T47D (cell line): ENCODE data around the gene SMCO4.

Source experiments
- DNase-seq, 2 experiments: peaks; one replicate each; pipeline versions ENCODE4 v3.0.0 to v3.0.0-alpha.2; 2011 to 2012; ENCODE audit warnings: low read depth in 1 of 2, low spot score in 1 of 2
- JUND ChIP-seq: IDR thresholded peaks from 2 replicates; pipeline ENCODE4 v1.6.1; 2012; ENCODE audit warnings: low read depth
- in situ Hi-C: cut with HindIII; loops from 2 replicates; pipeline ENCODE4 v1.10.0; 2016; ENCODE audit warnings: low sequenced_read_pairs, low pct_unique_long_range_greater_than_20kb

The SMCO4 gene

DNA sequence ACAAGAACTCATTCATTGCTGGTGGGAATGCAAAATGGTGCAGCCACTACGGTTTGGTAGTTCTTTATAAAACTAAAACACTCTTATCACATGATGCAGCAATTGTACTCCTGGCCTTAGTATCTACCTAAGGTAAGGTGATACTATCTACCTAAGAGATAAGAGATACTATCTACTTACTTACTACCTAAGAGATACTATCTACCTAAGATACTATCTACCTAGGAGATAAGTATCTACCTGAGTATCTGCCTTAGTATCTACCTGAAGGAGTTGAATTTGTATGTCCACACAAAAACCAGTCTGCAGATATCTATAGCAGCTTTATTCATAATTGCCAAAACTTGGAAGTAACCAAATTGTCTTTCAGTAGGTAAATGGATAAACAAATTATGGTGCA is 29.0 kb upstream of the SMCO4 start:
- no peak for DNase-seq
- TF ChIP-seq JUND, result 0 out of 2 replicates have a peak, but pooled peaks have one; percentile 12
- in situ Hi-C loops, result no loop called here

DNA sequence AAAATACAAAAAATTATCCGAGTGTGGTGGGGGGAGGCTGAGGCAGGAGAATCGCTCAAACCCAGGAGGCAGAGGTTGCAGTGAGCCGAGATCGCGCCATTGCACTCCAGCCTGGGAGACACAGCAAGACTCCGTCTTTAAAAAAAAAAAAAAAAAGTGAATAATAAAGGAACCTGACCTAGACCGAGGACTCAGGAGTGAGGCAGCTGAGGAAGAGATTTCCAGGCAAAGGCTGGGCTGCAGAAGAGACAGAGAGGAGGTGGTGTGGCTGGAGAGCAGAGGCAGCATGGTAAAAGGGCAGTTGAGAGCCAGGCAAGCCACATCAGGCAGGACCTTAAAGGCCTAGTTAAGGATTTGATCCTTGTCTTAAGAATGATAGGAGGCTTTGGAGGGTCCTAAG is 28.4 kb upstream of the SMCO4 start:
- no peak for TF ChIP-seq JUND
- in situ Hi-C loops, result no loop called here
- DNase-seq, result no peak

DNA sequence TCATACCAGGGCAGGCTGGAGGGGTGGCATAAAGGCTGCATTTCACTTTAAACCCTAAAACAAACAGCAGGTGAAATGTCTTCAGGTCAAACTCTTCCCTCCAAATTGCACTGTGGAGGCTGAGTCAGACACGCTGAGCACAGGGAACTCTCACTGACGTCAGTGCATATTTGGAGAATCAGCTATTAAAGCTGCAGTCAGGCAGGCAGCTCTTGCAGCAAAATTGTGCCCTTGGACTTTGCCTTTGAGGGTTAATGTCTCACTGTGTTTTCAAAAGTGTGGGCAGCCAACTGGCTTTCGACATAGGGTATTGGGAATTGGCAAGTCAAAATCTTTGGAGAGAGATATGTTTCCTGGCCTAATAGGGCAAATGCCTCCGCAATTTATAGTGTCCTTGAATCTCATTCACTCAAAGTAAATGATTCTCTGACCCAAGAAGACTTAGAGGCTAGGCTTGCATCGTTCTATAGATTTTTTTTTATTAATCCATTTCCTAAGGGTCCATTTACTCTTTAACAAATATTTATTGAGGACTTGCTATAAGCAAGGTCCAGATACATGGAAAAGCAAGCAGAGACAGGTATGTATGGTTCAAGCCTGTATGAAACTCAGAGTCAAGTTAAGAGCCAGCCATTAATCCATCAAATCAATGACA is 27.7 kb upstream of the SMCO4 start:
- DNase-seq, result peak; percentile 30 to 62
- TF ChIP-seq JUND, result no peak
- in situ Hi-C loops, result no loop called here

DNA sequence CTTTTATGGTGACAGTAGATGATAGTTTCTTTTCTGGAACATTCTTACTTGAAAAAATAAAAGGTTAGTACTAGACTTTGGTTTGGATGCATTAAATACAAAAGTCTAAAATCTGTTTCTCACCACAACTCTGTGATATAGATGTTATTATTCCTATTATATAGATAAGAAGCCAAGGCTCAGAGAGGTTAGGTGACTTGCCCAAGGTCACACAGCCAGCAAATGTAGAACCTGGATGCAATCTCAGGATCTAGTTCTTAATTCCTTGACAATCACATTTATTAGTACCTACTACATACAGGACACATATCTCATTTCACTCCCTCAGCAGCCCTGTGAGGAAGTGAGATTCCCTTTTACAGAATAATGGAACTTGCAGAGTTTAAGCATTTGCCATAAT is 26.3 kb upstream of the SMCO4 start:
- TF ChIP-seq JUND, result no peak
- no peak for DNase-seq
- in situ Hi-C loops, result no loop called here

DNA sequence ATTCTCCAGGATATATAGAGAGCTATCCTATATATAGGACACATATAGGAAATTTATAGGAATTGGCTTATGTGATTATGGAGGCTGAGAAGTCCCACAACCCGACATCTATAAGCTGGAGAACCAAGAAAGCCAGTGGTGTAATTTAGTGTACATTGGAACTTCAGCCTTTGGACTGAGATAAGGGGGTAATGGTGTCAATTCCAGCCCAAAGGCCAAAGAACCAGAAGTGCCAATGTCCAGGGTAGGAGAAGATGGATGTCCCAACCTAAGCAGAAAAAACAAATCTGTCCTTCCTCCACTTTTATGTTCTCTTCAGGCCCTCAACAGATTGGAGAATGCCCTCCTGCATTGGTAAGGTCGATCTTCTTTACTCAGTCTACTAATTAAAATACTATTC is 25.5 kb upstream of the SMCO4 start:
- in situ Hi-C loops, result no loop called here
- DNase-seq, result no peak
- no peak for TF ChIP-seq JUND

DNA sequence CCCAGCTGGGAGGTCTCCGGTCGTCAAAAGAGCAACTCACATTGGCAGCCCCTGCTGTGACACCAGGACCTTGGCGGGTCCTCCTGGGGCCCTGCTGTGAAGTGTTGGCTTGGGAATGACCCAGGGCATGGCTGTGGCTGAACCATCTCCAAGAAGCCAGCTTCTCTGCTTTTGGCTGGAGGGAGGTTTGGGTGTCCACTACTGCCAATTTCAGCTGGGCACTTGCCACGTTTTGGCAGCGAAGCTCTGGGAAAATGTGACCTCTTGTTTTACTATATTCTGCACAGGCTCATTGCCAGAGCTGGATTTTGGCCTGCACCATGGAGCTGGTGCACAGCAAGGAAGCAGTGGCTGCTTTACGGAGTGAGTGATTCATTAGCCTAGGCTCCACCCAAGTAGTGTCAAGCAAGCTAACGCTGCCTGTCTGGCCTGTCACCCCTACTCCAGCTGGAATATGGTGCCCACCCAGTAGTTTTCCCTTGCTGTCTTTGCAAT is 24.3 kb upstream of the SMCO4 start:
- TF ChIP-seq JUND, result no peak
- in situ Hi-C loops, result no loop called here
- peak in 1 of 2 experiments; percentile 28 for DNase-seq

DNA sequence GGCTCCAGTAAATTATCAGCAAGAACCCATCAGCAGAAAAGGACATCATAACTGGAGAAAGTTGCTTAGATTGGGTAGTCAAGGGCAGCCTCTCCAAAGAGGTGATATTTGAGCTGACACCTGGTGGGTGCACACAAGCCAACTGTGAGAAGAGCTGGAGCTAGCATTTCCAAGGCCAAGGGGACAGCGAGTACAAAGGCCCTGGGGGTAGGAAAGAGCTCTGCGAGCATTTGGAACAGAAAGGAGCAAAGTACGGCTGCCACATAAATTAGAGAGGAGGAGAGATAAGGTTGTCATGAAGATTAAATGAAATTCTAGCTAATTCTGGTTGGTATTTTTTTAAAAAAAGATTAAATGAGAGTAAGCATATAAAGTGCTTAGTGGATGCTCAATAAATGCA is 21.7 kb upstream of the SMCO4 start:
- in situ Hi-C loops, result no loop called here
- TF ChIP-seq JUND, result no peak
- no peak for DNase-seq

DNA sequence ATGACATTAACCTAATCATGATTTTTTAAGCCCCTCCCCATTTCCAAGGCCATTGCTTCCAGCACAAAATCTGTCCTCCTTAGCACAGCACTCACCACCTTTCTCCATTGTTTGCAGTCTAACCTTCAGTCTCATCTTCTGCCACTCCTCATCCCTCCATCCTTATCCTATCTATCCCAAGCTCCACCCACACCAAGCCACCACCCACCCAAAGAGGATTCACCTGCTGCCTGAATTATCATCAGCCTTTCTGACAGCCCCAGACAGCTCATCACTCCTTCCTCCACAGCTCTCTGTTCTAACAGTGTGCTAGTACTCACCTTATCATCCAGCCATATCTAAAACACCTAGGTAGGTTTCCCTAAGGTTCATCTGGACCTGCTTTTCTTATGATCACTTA is 20.7 kb upstream of the SMCO4 start:
- TF ChIP-seq JUND, result no peak
- DNase-seq, result no peak
- in situ Hi-C loops, result no loop called here

DNA sequence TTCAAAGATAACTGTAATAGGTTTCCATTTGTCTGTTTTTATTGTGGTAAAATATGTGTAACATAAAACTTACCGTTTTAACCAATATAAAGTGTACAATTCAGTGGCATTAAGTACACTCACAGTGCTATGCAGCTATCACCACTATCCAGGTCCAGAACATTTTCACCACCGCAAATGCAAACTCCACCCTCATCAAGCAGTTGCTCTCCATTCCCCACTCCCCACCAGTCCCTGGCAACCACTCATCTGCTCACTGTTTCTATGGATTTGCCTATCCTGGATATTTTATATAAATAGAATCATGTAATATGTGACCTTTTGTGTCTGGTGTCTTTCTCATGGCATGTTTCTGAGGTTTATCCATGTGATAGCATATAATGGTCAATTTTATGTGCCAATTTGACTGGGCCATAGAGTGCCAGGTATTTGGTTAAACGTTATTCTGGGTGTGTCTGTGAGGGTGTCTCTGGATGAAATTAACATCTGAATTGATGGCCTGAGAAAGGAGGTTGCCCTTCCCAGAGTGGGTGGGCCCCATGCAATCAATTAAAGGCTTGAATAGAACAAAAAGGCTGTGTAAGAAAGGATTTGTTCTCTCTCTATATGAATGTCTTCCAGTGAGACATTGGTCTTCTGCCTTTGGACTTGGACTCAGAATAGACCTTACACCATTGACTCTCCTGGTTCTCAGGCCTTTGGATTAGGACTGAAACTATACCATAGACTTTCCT is 17.2 kb upstream of the SMCO4 start:
- TF ChIP-seq JUND, result no peak
- DNase-seq, result no peak
- in situ Hi-C loops, result no loop called here

DNA sequence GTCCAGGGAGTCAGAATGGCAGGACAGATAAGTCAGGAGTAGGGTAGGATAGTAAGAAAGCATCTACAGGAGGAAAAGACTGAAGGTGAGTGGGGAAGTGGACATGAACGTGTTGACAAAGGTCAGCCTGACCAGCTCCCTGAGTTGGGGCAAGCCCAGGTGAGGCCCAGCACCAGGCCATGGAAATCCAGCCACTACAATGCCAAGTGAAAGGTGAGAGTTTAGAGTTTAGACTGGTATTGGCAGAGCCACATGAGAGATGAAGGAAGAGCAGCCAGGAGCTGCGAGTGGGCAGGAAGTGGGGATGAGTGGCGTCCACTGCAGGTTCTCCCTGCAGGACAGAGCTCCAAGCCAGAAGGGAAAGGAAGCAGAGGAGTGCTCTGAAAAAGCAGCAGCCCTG is 16.5 kb upstream of the SMCO4 start:
- in situ Hi-C loops, result no loop called here
- DNase-seq, result no peak
- TF ChIP-seq JUND, result no peak

DNA sequence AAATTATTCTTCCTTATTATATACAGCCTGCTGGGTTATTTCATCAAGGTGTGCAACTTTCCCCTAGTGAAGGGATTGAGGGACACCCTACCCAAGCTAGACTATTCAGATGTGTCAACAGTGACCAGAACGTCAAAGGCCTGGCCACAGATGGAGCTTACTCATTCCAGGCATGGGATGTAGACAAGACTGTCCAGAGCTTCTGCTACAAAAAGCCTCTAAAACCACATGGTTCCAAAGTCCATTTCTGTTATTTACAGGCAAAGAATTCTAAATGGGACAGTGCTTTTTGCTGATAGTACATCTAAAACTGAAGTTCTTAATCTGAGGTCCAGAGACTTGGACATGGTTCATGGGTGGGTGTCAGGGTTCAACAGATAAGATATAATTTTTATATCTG is 9.7 kb upstream of the SMCO4 start:
- TF ChIP-seq JUND, result no peak
- DNase-seq, result no peak
- in situ Hi-C loops, result no loop called here

DNA sequence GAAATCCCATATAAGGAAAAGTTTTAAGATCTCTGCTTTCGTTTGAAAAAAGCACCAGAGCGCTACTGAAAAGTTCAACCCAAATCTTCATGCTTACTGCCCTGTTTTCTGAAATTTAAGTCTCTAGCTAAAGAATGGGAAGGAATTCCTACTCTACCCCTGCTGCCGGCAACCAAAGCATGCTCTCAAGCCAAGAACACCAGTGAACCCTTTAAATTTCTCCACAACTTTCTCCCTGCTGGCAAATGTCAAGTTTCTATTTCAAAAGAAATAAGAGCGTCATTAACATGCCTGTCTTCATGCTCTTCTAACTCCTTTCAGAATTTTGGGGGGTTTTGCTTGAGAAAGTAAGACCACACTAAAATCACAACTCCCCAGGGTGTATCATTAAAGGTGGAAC is 6.8 kb upstream of the SMCO4 start:
- in situ Hi-C loops, result no loop called here
- TF ChIP-seq JUND, result no peak
- no peak for DNase-seq

DNA sequence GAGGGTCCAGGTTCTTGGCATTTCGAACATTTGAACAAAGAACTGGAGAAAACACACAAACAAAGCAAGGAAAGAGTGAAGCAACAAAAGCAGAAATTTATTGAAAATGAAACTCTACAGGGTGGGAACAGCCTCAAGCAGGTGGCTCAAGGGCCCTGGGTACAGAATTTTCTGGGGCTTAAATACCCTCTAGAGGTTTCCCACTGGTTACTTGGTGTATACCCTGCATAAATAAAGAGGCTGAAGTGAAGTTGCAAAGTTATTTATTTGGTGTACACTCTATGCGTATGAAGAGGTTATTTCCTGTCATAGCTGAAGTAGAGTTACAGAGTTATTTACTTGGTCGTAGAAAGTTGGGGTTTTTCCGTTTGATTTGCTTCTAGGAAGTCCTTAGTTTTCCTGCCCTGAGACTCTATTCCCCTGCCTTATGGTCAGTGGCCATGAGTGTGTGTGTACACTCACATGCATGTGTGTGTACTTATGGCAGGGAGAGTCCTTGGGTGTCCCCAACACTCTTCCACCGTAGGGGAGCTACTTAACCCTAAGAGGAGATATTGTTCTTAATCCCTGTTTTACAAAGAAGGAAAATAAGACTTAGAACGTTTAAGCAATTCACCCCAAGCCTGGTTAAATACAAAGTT is 5.6 kb upstream of the SMCO4 start:
- in situ Hi-C loops, result no loop called here
- DNase-seq, result no peak
- TF ChIP-seq JUND, result no peak

DNA sequence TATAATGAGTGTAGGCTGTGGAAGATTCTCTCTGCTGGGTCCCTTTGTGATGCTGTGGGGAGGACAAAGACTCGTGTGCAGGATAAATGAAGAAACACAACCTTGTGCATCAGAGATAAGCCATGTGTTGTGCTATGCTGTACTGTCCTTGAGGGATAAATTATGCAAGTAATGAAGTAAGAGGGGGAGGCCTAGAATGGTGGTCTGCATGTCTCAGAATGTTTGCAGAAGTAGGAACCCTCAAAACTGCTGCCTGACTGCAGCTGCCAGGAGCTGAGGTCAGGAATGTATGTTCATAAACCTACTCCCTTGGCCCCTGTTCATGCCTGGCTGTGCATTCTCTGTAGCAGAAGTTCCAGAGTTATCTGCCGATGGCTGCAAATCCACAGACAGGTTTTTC is 4.6 kb upstream of the SMCO4 start:
- no peak for DNase-seq
- in situ Hi-C loops, result no loop called here
- no peak for TF ChIP-seq JUND
